ENCODE data around the gene TENT4B. TPM values are rescaled to one million over a fixed set of nuclear protein-coding genes. Genes with fewer than 3 reads are reported as not detected.
A peak's percentile ranks its signal among the peaks of the same experiment; 100 is the strongest.

The TENT4B gene
- polyA plus RNA-seq, 1 of the 3 experiments (the other 2 are of a cell fraction) = 5.6 TPM

DNA sequence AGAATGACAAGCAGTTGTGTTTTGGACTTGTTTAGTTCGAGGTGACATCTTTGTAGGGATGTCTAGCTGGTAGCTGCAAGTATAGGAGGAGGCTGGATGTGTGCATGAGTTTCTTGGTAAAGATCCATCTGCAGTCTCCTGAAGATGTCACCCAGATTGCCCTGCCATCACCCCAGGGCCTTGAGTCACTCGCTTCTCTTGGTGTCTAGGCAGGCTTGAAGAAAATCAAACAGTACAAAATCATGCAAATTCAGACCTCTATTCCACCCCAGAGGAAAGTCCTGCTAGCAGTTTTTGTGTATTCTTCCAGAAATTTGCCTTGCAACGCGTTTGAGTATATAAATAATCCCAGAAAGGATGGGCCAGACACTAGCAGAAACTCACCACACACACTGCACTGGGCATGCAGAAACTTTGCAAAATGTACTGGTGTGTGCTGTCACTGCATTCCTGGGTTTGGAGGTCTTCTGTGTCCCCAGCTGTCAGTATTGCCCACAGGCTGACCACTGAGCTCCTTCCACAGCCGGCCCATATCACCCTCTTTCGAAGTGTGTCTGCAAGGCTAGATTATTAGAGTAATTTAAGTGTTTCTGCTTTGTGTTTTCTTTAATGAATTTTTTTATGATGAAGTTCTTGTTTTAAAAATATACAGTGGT lies 51.5 kb downstream of the TENT4B start:
- Histone ChIP-seq H3K9ac (no peak overlapping the region), H3K9me3 (no peaks in the 10 kb centered on the region), H3K27me3 (ENCODE audit: insufficient read depth) (no peaks in the 10 kb centered on the region), H3K79me2 (ENCODE audit: insufficient read depth) (peaks cover 83% of the 10 kb centered on the region), H3K27ac (ENCODE audit: low read depth in 2 of 2, low read length in 1 of 2) (peak overlapping the region; percentile 1 to 99; a peak in 3 of 4 replicates), H4K20me1 (ENCODE audit: insufficient read depth) (no peaks in the 10 kb centered on the region), H2AFZ (ENCODE audit: low read depth) (no peak overlapping the region), H3K4me2 (peak overlapping the region; percentile 78; the same call in 1 of the 2 replicates), H3F3A (replicated peaks; ENCODE audit: insufficient read depth) (peaks cover 51% of the 10 kb centered on the region), H3K36me3 (replicated peaks in 1 of 2; ENCODE audit: control insufficient read depth in 1 of 2, insufficient read depth in 2 of 2, low read length in 1 of 2) (no peaks in the 10 kb centered on the region), H3K9me2 (no peaks in the 10 kb centered on the region), H3K4me1 (ENCODE audit: control insufficient read depth in 1 of 2, insufficient read depth in 2 of 2, low read depth in 1 of 2, low read length in 1 of 2) (peaks cover 32 to 46% of the 10 kb centered on the region in 2 experiments), H3K4me3 (ENCODE audit: low read depth in 2 of 2, low read length in 1 of 2) (no peak overlapping the region)
- DNase-seq = no peak
- 81% methylated on average over 6 of the region's 6 CpGs for whole genome bisulfite sequencing (ENCODE audit: low lambda C conversion rate)
- no peak for TF ChIP-seq GATA2 (CRISPR knock-in tag; IDR thresholded peaks at IDR 0.05)
- no peak for TF ChIP-seq POLR2AphosphoS5 (IDR thresholded peaks at IDR 0.05; ENCODE audit: low read depth, low read length)
- TF ChIP-seq MEF2A (IDR thresholded peaks at IDR 0.05; ENCODE audit: borderline replicate concordance, low read depth) = no peak
- TF ChIP-seq, protein P1, sequence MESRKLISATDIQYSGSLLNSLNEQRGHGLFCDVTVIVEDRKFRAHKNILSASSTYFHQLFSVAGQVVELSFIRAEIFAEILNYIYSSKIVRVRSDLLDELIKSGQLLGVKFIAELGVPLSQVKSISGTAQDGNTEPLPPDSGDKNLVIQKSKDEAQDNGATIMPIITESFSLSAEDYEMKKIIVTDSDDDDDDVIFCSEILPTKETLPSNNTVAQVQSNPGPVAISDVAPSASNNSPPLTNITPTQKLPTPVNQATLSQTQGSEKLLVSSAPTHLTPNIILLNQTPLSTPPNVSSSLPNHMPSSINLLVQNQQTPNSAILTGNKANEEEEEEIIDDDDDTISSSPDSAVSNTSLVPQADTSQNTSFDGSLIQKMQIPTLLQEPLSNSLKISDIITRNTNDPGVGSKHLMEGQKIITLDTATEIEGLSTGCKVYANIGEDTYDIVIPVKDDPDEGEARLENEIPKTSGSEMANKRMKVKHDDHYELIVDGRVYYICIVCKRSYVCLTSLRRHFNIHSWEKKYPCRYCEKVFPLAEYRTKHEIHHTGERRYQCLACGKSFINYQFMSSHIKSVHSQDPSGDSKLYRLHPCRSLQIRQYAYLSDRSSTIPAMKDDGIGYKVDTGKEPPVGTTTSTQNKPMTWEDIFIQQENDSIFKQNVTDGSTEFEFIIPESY (IDR thresholded peaks at IDR 0.05; ENCODE audit: borderline replicate concordance, low read depth) = no peak
- no peak for TF ChIP-seq RCOR1 (IDR thresholded peaks at IDR 0.05; ENCODE audit: low read length)
- no peak for TF ChIP-seq TEAD4 (IDR thresholded peaks at IDR 0.05; ENCODE audit: borderline replicate concordance, insufficient read depth)
- no peak for TF ChIP-seq FOSL2 (IDR thresholded peaks at IDR 0.05; ENCODE audit: borderline replicate concordance, low read depth)
- TF ChIP-seq RAD21 (IDR thresholded peaks at IDR 0.05; ENCODE audit: low read length) = no peak
- TF ChIP-seq, protein P2, sequence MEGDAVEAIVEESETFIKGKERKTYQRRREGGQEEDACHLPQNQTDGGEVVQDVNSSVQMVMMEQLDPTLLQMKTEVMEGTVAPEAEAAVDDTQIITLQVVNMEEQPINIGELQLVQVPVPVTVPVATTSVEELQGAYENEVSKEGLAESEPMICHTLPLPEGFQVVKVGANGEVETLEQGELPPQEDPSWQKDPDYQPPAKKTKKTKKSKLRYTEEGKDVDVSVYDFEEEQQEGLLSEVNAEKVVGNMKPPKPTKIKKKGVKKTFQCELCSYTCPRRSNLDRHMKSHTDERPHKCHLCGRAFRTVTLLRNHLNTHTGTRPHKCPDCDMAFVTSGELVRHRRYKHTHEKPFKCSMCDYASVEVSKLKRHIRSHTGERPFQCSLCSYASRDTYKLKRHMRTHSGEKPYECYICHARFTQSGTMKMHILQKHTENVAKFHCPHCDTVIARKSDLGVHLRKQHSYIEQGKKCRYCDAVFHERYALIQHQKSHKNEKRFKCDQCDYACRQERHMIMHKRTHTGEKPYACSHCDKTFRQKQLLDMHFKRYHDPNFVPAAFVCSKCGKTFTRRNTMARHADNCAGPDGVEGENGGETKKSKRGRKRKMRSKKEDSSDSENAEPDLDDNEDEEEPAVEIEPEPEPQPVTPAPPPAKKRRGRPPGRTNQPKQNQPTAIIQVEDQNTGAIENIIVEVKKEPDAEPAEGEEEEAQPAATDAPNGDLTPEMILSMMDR (IDR thresholded peaks at IDR 0.05) = no peak
- no peak for TF ChIP-seq TAF1 (IDR thresholded peaks at IDR 0.05; ENCODE audit: borderline replicate concordance, low read depth, low read length)
- TF ChIP-seq YY1 (IDR thresholded peaks at IDR 0.05; ENCODE audit: low read depth) = no peak
- POLR2A ChIA-PET = no interaction called here
- CTCF ChIA-PET = interaction anchor here (0.7 to 1.7 kb wide), 4 partner anchors 9 to 137 kb away, joined by 3 to 7 read pairs (median 4); no protein-coding TSS in a partner anchor

DNA sequence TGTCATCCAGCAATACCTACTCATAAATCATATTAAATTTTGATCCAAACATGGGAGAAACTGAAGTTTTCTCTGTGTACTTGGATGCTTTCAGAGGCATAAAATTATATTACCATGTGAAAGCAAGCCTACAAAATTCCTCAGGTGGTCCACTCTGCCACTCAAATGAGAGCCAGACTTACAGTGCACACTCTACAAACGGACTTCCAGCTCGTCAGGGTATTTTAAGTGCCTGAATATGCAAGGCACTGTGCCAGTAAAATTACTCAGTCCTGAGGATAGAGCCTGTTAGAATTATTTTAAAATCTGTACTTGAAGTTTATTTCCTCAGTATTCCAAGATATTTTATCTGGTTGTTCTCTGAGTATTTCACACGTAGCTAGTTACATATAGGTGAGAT lies 54.5 kb downstream of the TENT4B start:
- Histone ChIP-seq H4K20me1 (ENCODE audit: insufficient read depth) (0 out of 2 replicates have a peak, but pooled peaks cover 5% of the 10 kb centered on the region), H3K9me2 (no peaks in the 10 kb centered on the region), H3F3A (replicated peaks; ENCODE audit: insufficient read depth) (peaks cover 42% of the 10 kb centered on the region), H3K27ac (ENCODE audit: low read depth in 2 of 2, low read length in 1 of 2) (peak overlapping the region; percentile 64 to 65), H3K4me1 (ENCODE audit: control insufficient read depth in 1 of 2, insufficient read depth in 2 of 2, low read depth in 1 of 2, low read length in 1 of 2) (peaks cover 48% of the 10 kb centered on the region in 2 experiments), H3K4me3 (ENCODE audit: low read depth in 2 of 2, low read length in 1 of 2) (no peak overlapping the region), H3K9ac (peak overlapping the region; percentile 8; the same call in 1 of the 2 replicates), H3K79me2 (ENCODE audit: insufficient read depth) (peaks cover 87% of the 10 kb centered on the region), H2AFZ (ENCODE audit: low read depth) (no peak overlapping the region), H3K27me3 (ENCODE audit: insufficient read depth) (no peaks in the 10 kb centered on the region), H3K4me2 (peak overlapping the region; percentile 28), H3K36me3 (replicated peaks in 1 of 2; ENCODE audit: control insufficient read depth in 1 of 2, insufficient read depth in 2 of 2, low read length in 1 of 2) (peaks cover 0 to 3% of the 10 kb centered on the region in 2 experiments), H3K9me3 (no peaks in the 10 kb centered on the region)
- ChIA-PET CTCF (interaction anchor here (0.7 to 8.6 kb wide), 6 partner anchors 8 to 599 kb away, joined by 3 to 162 read pairs (median 4); partner anchors contain the start of gene CNEP1R1), POLR2A (no interaction called here)
- TF ChIP-seq, protein P3, sequence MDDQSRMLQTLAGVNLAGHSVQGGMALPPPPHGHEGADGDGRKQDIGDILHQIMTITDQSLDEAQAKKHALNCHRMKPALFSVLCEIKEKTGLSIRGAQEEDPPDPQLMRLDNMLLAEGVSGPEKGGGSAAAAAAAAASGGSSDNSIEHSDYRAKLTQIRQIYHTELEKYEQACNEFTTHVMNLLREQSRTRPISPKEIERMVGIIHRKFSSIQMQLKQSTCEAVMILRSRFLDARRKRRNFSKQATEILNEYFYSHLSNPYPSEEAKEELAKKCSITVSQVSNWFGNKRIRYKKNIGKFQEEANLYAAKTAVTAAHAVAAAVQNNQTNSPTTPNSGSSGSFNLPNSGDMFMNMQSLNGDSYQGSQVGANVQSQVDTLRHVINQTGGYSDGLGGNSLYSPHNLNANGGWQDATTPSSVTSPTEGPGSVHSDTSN (IDR thresholded peaks at IDR 0.05) = peak; percentile 55
- 0 out of 2 replicates have a peak, but pooled peaks have one; percentile 7 for TF ChIP-seq TCF12 (IDR thresholded peaks at IDR 0.05)
- TF ChIP-seq ELF1 (IDR thresholded peaks at IDR 0.05) = no peak
- no peak for DNase-seq
- WGBS (ENCODE audit: low lambda C conversion rate) = 29% methylated on average over 3 of the region's 3 CpGs

Measured in SK-N-SH (cell line).